Uterus (tissue), 4 donors: ENCODE measurements around the gene APLNR. TPM values are rescaled to one million over a fixed set of nuclear protein-coding genes. Genes with fewer than 3 reads are reported as not detected.

Experiments used
- DNase-seq, 2 donors: peaks; one replicate each; pipeline ENCODE4 v3.0.0-alpha.2; 2019 to 2020
- H3K27ac ChIP-seq, 2 donors: fragments of 200-600 bp; sonication (generic); 1 replicate in 1 of 2; 2 replicates in 1 of 2; pipeline ENCODE4 v1.5.1; 2016 to 2018
- H3K27me3 ChIP-seq, 2 donors: fragments of 200-600 bp; sonication (generic); one replicate each; pipeline ENCODE4 v1.5.1; 2018 to 2019; ENCODE audit warnings: control low read depth in 1 of 2
- H3K36me3 ChIP-seq, 2 donors: fragments of 200-600 bp; sonication (generic); one replicate each; pipeline ENCODE4 v1.5.1; 2019; ENCODE audit warnings: control low read depth in 1 of 2
- H3K4me1 ChIP-seq, 2 donors: fragments of 200-600 bp; sonication (generic); one replicate each; pipeline ENCODE4 v1.5.1; 2018 to 2019; ENCODE audit warnings: control low read depth in 1 of 2
- H3K4me3 ChIP-seq, 2 donors: fragments of 200-600 bp; sonication (generic); 1 replicate in 1 of 2; 2 replicates in 1 of 2; pipeline ENCODE4 v1.5.1; 2018 to 2019; ENCODE audit warnings: mild to moderate bottlenecking in 1 of 2
- H3K9me3 ChIP-seq, 2 donors: fragments of 200-600 bp; sonication (generic); one replicate each; pipeline ENCODE4 v1.5.1; 2019; ENCODE audit warnings: control low read depth in 1 of 2
- POLR2A ChIP-seq, 2 donors: fragments of 450-650 bp; IDR thresholded peaks; one replicate each; pipeline ENCODE4 v1.6.1; 2016; ENCODE audit warnings: antibody characterized with exemption in 2 of 2, mild to moderate bottlenecking in 1 of 2, moderate library complexity in 1 of 2
- intact Hi-C: fragments of 100-400 bp; cut with DNase I; formaldehyde crosslinking; loops from one replicate; pipeline ENCODE4 v1.15.1; 2023; ENCODE audit warnings: low total_unique reads
- total RNA-seq, 4 donors: library from RNA; depleted of rRNA in 3 of 4; stranded (reverse); fragments of >200 nt in 3 of 4; gene quantifications; one replicate each; pipeline versions ENCODE4 v1.1.0 to v1.2.4, GENCODE V29; 2014 to 2023
- TF ChIP-seq, protein P1 (sequence below), 4 experiments: fragments of 200-600 bp in 2 of 4; fragments of 450-650 bp in 2 of 4; sonication (generic) in 2 of 4; IDR thresholded peaks; one replicate each; pipeline ENCODE4 v1.5.1; 2016 to 2019; ENCODE audit warnings: antibody characterized with exemption in 4 of 4, mild to moderate bottlenecking in 2 of 4, moderate library complexity in 1 of 4
- donor health status: DM: yes; HTN: yes; CAD: no.

Gene APLNR
- total RNA-seq, 4 donors from 2014 or later: 0.58 to 112 TPM; not detected in 2

DNA sequence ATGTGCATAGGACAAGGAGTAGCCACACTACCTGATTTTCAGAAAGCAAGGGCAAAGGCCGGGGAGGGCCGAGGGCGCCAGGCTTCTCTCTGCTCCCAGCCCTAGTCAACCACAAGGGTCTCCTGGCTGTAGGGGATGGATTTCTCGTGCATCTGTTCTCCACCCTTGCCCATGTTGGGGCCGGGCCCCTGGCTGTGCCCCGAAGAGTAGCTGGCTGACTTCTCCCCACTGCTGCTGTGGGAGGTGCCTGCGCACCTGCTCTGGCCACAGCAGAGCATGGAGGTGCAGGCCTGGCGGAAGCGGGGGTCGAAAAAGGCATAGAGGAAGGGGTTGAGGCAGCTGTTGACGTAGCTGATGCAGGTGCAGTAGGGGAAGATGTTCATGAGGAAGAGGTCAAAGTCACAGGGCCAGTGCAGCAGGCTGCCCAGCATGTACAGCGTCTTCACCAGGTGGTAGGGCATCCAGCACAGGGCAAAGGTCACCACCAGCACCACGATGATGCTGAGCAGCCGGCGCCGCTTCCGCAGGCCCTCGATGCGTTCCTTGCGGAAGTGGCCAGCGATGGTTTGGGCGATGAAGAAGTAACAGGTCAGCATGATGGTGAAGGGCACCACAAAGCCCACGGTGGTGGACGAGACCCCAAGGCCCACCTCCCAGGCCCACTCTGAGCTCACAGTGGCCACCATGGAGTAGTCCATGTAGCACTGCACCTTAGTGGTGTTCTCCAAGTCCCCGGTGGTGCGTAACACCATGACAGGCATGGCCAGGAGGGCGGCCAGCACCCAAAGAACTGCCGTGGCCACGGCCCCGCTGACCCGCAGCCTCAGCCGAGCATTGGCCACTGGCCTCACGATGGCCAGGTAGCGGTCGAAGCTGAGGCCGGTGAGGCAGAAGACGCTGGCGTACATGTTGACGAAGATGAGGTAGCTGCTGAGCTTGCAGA lies 1.0 kb downstream of the APLNR start:
- no peaks in the 10 kb centered on the region for H3K9me3 ChIP-seq
- intact Hi-C loops: no loop called here
- H3K27me3 ChIP-seq: no peaks in the 10 kb centered on the region
- TF ChIP-seq, protein P1, sequence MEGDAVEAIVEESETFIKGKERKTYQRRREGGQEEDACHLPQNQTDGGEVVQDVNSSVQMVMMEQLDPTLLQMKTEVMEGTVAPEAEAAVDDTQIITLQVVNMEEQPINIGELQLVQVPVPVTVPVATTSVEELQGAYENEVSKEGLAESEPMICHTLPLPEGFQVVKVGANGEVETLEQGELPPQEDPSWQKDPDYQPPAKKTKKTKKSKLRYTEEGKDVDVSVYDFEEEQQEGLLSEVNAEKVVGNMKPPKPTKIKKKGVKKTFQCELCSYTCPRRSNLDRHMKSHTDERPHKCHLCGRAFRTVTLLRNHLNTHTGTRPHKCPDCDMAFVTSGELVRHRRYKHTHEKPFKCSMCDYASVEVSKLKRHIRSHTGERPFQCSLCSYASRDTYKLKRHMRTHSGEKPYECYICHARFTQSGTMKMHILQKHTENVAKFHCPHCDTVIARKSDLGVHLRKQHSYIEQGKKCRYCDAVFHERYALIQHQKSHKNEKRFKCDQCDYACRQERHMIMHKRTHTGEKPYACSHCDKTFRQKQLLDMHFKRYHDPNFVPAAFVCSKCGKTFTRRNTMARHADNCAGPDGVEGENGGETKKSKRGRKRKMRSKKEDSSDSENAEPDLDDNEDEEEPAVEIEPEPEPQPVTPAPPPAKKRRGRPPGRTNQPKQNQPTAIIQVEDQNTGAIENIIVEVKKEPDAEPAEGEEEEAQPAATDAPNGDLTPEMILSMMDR (IDR thresholded peaks at IDR 0.05): no peak
- no peak for TF ChIP-seq POLR2A (IDR thresholded peaks at IDR 0.05)
- H3K27ac ChIP-seq: no peak overlapping the region
- H3K36me3 ChIP-seq: no peaks in the 10 kb centered on the region
- no peak for DNase-seq
- peaks cover 0 to 4% of the 10 kb centered on the region in 2 donors for H3K4me1 ChIP-seq
- no peak overlapping the region for H3K4me3 ChIP-seq

DNA sequence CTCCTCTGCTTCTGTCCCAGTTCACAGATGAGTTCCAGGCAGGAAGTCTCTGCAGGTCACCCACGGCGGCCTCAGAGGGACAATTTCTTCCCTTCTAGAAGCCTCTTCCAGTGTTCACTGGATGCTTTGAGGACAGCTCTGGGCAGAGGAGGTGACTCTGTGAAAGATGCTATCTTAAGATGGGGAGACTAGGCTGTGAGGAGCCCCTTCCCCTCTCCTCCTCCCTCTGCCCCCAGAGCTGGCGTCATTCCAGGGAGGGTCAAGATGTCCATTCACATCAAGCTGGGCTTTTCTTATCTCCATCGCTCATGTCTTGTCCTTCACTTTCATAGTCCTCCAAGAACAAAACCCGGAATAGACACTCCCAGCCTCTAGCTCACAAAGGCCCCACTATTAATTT lies 3.3 kb downstream of the APLNR start:
- peaks cover 0 to 4% of the 10 kb centered on the region in 2 donors for H3K4me1 ChIP-seq
- H3K4me3 ChIP-seq: no peak overlapping the region
- TF ChIP-seq, protein P1 (IDR thresholded peaks at IDR 0.05): no peak
- no peak for TF ChIP-seq POLR2A (IDR thresholded peaks at IDR 0.05)
- intact Hi-C loops: no loop called here
- no peaks in the 10 kb centered on the region for H3K36me3 ChIP-seq
- no peak for DNase-seq
- H3K27ac ChIP-seq: no peak overlapping the region
- H3K27me3 ChIP-seq: no peaks in the 10 kb centered on the region
- H3K9me3 ChIP-seq: no peaks in the 10 kb centered on the region

DNA sequence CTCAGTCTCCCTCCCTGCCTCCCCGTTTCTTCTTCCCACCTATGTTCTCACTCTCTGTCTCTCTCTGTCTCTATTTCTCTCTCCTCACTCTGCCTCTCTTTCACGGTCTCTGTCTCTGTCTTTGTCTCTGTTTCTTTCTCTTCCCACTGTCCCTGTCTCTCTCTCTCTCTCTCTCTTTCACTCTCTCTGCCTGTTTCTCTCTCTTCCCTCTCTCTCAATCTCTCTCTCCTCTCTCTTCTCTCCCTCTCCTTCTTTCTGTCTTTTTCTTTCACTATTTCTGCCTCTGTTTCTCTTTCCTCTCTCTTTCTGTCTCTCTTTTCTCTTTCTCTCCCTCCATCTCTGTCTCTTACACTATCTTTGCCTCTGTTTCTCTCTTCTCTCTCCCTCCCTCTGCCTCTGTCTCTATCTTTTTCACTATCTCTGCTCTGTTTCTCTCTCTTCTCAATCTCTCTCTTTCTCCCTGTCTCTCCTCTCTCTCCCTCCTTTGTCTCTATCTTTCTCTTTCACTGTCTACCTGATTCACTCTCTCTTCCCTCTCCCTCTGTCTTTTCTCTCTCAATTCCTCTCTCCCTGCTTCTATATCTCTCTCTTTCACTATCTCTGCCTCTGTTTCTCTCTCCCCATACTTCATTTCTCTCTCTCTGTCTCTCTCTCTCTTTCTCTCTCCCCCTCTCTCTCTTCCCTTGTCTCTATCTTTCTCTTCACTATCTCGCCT lies 5.4 kb downstream of the APLNR start:
- Histone ChIP-seq H3K9me3 (no peaks in the 10 kb centered on the region), H3K4me3 (no peak overlapping the region), H3K27me3 (no peaks in the 10 kb centered on the region), H3K36me3 (no peaks in the 10 kb centered on the region), H3K4me1 (peaks cover 0 to 4% of the 10 kb centered on the region in 2 donors), H3K27ac (no peak overlapping the region)
- no peak for DNase-seq
- intact Hi-C loops: no loop called here
- TF ChIP-seq, protein P1 (IDR thresholded peaks at IDR 0.05): no peak
- TF ChIP-seq POLR2A (IDR thresholded peaks at IDR 0.05): no peak

DNA sequence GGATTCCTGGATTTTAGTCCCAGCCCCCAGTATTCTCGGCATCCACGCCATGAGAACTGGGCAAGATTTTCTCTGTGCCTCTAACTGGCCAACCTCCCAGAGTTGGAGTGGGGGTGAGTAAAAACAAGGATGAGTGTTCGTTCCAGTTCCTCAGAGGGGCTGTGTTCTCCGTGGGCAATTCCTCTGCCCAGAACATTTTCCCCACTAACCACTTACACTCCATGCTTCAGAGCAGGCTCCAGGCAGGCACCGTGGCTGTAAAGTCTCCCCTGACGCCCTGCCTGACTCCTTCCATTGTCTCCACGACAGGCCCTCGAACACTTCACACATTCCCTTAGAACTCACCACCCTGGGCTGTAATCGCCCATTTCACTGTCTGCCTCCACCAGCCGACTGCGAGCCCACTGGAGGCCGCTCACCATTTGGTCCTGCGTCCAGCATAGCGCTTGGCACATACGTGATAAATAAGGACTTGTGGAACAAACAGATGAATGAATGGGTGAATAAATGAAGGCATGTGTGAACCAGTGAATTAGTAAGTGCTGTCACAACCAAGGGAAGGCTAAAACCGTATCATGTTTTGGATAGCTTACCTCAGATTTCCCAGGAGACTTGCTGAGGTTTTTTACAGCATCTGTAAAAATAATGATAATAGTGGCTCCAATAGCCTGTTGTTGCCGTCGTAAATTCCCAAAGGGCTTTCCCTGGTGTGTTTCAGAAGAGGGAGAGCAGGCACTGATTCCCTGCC lies 6.1 kb downstream of the APLNR start:
- TF ChIP-seq, protein P1 (IDR thresholded peaks at IDR 0.05): no peak
- TF ChIP-seq POLR2A (IDR thresholded peaks at IDR 0.05): no peak
- Histone ChIP-seq H3K4me3 (no peak overlapping the region), H3K9me3 (no peaks in the 10 kb centered on the region), H3K4me1 (peaks cover 0 to 4% of the 10 kb centered on the region in 2 donors), H3K27me3 (no peaks in the 10 kb centered on the region), H3K36me3 (no peaks in the 10 kb centered on the region), H3K27ac (no peak overlapping the region)
- intact Hi-C loops: no loop called here
- DNase-seq: no peak
